Gastroesophageal sphincter (tissue), 4 donors: ENCODE results near the gene C11orf71. TPM values are rescaled to one million over a fixed set of nuclear protein-coding genes. Genes with fewer than 3 reads are reported as not detected.

Source experiments
- ATAC-seq: fragments of 150-250 bp; one replicate; pipeline ENCODE4 v1.9.1; 2016; ENCODE audit warnings: mild to moderate bottlenecking, moderate library complexity
- H3K27ac ChIP-seq, 4 donors: fragments of 200-600 bp; sonication (generic) in 3 of 4; 1 replicate in 3 of 4; 2 replicates in 1 of 4; pipeline ENCODE4 v1.5.1; 2016 to 2019
- H3K27me3 ChIP-seq: fragments of 200-600 bp; sonication (generic); one replicate; pipeline ENCODE4 v1.5.1; 2019
- H3K36me3 ChIP-seq, 2 donors: fragments of 200-600 bp; sonication (generic); one replicate each; pipeline ENCODE4 v1.5.1; 2019; ENCODE audit warnings: control low read depth in 1 of 2
- H3K4me1 ChIP-seq, 3 donors: fragments of 200-600 bp; sonication (generic); 1 replicate in 2 of 3; 2 replicates in 1 of 3; pipeline ENCODE4 v1.5.1; 2016 to 2019; ENCODE audit warnings: control low read depth in 2 of 3
- H3K4me3 ChIP-seq, 2 donors: fragments of 200-600 bp; sonication (generic); one replicate each; pipeline ENCODE4 v1.5.1; 2019; ENCODE audit warnings: mild to moderate bottlenecking in 1 of 2, moderate library complexity in 1 of 2
- H3K9me3 ChIP-seq, 3 donors: fragments of 200-600 bp; sonication (generic); one replicate each; pipeline ENCODE4 v1.5.1; 2017 to 2019; ENCODE audit warnings: control low read depth in 2 of 3
- EP300 ChIP-seq: sonication (generic); formaldehyde crosslinking; IDR thresholded peaks from one replicate; pipeline ENCODE4 v1.6.1; 2017; ENCODE audit warnings: antibody characterized with exemption, mild to moderate bottlenecking
- POLR2A ChIP-seq, 2 donors: fragments of 450-650 bp; IDR thresholded peaks; one replicate each; pipeline ENCODE4 v1.6.1; 2017; ENCODE audit warnings: antibody characterized with exemption in 2 of 2, mild to moderate bottlenecking in 2 of 2, moderate library complexity in 1 of 2
- POLR2AphosphoS5 ChIP-seq: sonication (generic); formaldehyde crosslinking; IDR thresholded peaks from one replicate; pipeline ENCODE4 v1.6.1; 2017; ENCODE audit warnings: antibody characterized with exemption
- WGBS, 2 donors: methylation state at CpG; one replicate each; pipeline ENCODE4 v1.1.5; 2018; ENCODE audit warnings: low coverage in 1 of 2; 5-methylcytosine and 5-hydroxymethylcytosine counted together
- total RNA-seq, 4 donors: library from RNA; depleted of rRNA; stranded (reverse); fragments of >200 nt; gene quantifications; one replicate each; pipeline ENCODE4 v1.1.0, GENCODE V29; 2016
- TF ChIP-seq, protein P1 (sequence below), 4 experiments: fragments of 200-600 bp in 2 of 4; fragments of 450-650 bp in 2 of 4; sonication (generic) in 1 of 4; IDR thresholded peaks; one replicate each; pipeline ENCODE4 v1.5.1; 2017 to 2019; ENCODE audit warnings: antibody characterized with exemption in 4 of 4, mild to moderate bottlenecking in 2 of 4, moderate library complexity in 2 of 4

The C11orf71 gene
- total RNA-seq, 4 donors from 2014 or later: 4.5 to 12.8 (median 5.3) TPM

DNA sequence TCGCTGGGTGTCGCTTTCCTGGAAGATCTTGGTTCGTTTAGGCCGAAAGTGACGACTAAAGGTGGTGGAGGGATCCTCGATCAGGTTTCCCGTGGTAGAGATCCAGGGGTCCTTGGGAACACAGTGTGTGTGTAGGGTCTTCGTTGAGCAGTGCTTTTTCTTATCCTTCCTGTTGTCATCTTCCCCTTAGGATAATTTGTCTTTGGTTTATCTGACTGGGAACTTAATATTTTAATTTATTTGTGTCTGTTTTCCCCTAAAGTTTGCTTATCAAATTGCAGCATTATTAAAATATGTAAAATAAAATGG lies 558 bp upstream of the C11orf71 start:
- Histone ChIP-seq H3K4me1 (peaks cover 6 to 66% (median 15%) of the 10 kb centered on the region in 3 donors), H3K4me3 (peak overlapping the region; percentile 54 to 75), H3K27me3 (no peaks in the 10 kb centered on the region), H3K9me3 (no peaks in the 10 kb centered on the region), H3K36me3 (peaks cover 0 to 4% of the 10 kb centered on the region in 2 donors), H3K27ac (peak overlapping the region; percentile 90 to 97 (median 96))
- TF ChIP-seq, protein P1, sequence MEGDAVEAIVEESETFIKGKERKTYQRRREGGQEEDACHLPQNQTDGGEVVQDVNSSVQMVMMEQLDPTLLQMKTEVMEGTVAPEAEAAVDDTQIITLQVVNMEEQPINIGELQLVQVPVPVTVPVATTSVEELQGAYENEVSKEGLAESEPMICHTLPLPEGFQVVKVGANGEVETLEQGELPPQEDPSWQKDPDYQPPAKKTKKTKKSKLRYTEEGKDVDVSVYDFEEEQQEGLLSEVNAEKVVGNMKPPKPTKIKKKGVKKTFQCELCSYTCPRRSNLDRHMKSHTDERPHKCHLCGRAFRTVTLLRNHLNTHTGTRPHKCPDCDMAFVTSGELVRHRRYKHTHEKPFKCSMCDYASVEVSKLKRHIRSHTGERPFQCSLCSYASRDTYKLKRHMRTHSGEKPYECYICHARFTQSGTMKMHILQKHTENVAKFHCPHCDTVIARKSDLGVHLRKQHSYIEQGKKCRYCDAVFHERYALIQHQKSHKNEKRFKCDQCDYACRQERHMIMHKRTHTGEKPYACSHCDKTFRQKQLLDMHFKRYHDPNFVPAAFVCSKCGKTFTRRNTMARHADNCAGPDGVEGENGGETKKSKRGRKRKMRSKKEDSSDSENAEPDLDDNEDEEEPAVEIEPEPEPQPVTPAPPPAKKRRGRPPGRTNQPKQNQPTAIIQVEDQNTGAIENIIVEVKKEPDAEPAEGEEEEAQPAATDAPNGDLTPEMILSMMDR (IDR thresholded peaks at IDR 0.05): no peak
- TF ChIP-seq POLR2AphosphoS5: no peak
- no peak for TF ChIP-seq POLR2A (IDR thresholded peaks at IDR 0.05)
- no peak for TF ChIP-seq EP300
- 0% methylated on average over 7 of the region's 8 CpGs; no CpG with 5 or more reads in 1 of the 2 donors for WGBS, 2 donors
- ATAC-seq: no peak

DNA sequence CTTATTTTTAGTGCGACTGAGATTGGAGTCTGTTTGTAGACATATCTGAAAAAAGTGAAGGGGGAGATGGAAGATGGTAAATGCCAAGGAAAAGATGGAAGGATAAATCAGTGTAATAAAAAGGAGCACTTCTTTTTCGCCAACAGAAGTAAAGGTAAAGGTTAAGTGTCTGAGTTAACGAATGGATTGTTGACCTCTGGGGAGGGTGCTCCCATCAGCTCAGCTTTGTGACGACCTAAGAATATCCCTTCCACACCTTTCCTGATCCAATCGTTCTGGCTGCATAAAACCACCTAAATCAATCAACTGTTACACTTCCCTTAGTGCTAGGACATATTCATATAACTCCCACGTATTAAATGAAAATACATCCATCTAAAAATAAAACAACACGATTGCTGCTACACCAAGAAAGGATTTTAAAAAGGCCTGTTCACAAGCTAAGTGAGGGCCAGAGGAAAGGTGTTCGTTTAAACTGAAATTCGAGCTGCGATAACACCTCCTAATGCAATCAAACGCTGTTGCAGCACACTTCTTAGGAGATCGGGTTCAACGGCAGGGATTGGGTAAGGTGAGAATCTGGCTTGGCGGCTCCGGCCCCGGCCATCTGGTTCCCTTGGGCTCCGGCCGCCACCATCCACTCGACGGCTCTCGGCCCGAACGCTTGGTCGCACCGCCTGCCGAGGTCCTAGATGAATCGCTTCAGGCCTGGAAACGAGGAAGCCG lies 658 bp downstream of the C11orf71 start:
- TF ChIP-seq EP300: no peak
- TF ChIP-seq, protein P1 (IDR thresholded peaks at IDR 0.05): no peak
- TF ChIP-seq POLR2A (IDR thresholded peaks at IDR 0.05): no peak
- TF ChIP-seq POLR2AphosphoS5: no peak
- H3K36me3 ChIP-seq: no peaks in the 10 kb centered on the region
- no peaks in the 10 kb centered on the region for H3K9me3 ChIP-seq
- peak overlapping the region; percentile 90 to 97 (median 96) for H3K27ac ChIP-seq
- ATAC-seq: peak; percentile 57
- no peaks in the 10 kb centered on the region for H3K27me3 ChIP-seq
- H3K4me1 ChIP-seq: peaks cover 6 to 54% (median 8%) of the 10 kb centered on the region in 3 donors
- H3K4me3 ChIP-seq: peak overlapping the region; percentile 54 to 75
- 0 to 6% methylated on average over 6 to 14 of the region's 29 CpGs for WGBS, 2 donors

DNA sequence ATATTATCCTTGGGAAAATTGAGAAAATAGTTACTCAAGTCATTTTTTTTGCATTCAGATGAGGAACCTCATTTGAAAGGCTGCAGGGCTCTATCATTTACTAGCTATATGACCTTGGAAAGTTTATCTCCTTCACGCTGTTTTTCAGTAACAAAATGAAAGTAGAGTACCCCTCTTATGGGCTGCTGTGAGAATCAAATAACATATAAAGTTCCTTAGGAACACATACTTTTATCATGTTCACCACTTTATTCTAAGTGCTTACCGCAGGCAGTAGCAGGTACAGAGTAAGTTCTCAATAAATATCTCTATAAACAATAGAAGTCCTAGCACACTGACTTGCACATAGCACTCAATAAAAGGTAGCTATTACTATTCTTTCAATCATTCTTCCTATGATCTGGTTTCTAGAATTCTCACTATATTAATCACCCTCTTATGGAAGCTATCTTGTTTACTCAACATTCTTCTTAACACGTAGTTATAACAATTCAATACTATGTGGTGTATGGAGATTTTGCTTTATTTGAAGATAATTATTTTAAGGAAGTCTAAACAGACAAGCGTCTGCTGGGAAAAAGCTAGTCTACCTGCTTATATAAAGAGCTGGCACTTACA lies 1.9 kb downstream of the C11orf71 start:
- Histone ChIP-seq H3K36me3 (no peaks in the 10 kb centered on the region), H3K4me3 (no peak overlapping the region), H3K27ac (peak overlapping the region in 3 of 4 donors; percentile 96 to 97 (median 97)), H3K27me3 (no peaks in the 10 kb centered on the region), H3K9me3 (no peaks in the 10 kb centered on the region), H3K4me1 (peaks cover 3 to 42% (median 4%) of the 10 kb centered on the region in 3 donors)
- no peak for ATAC-seq
- no peak for TF ChIP-seq POLR2AphosphoS5
- no peak for TF ChIP-seq POLR2A (IDR thresholded peaks at IDR 0.05)
- 44 to 54% methylated on average over 4 of the region's 4 CpGs for WGBS, 2 donors

DNA sequence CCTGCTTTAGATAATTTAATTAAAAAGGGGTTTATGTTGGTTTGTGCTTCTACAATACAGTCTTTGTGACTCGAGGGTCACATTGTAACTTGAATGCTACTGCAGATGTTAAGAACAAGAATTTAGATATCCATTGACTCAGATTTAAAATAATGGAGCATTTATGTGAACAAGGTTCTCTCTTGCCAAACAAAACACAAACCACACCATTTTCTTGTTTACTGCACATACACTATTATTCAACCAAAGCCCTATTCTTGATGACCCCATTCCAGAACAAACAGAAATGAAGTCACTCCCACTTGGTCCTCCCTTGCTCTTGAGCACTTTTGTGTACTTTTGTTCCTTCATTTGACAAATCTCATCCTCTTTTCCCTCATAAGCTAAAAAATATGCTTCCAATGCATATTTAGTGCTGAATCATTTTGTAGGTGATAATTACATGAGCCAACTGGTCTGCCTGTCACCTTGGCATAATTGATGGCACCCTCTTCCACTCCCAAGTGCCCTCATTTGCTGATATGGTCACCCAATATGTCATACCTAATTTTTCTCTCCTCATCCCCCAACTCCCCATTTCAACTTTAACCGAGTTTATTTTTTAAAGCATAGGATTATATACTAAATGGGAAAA lies 2.8 kb downstream of the C11orf71 start:
- Histone ChIP-seq H3K27me3 (no peaks in the 10 kb centered on the region), H3K36me3 (no peaks in the 10 kb centered on the region), H3K27ac (peak overlapping the region in 1 of 4 donors; percentile 9), H3K4me1 (peaks cover 3 to 32% (median 4%) of the 10 kb centered on the region in 3 donors), H3K4me3 (no peak overlapping the region), H3K9me3 (no peaks in the 10 kb centered on the region)
- TF ChIP-seq, protein P1 (IDR thresholded peaks at IDR 0.05): no peak
- no peak for TF ChIP-seq POLR2A (IDR thresholded peaks at IDR 0.05)
- TF ChIP-seq EP300: no peak
- TF ChIP-seq POLR2AphosphoS5: no peak
- 33 to 46% methylated on average over 2 of the region's 2 CpGs for WGBS, 2 donors
- no peak for ATAC-seq

DNA sequence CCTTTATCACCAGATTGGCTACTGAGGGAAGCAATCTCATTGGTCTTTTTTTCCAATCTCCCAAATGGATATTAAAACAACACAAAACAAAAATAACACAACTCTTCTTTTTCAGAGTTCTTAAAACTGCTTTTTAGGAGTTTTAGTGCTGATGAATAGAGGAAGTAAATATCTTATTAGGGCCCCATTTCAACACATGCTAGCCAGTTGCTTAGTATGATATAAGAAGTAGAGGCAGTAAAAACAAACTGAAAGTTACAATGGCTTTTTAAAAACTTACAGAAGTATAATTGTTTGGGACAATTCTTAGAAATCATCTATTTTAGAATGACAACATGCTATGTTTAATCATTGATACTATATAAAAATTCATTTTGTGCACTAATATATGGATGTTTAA lies 3.4 kb downstream of the C11orf71 start:
- H3K27ac ChIP-seq: no peak overlapping the region
- no peaks in the 10 kb centered on the region for H3K36me3 ChIP-seq
- H3K4me3 ChIP-seq: no peak overlapping the region
- ATAC-seq: no peak
- TF ChIP-seq, protein P1 (IDR thresholded peaks at IDR 0.05): no peak
- H3K9me3 ChIP-seq: no peaks in the 10 kb centered on the region
- peaks cover 3 to 27% (median 4%) of the 10 kb centered on the region in 3 donors for H3K4me1 ChIP-seq
- no peaks in the 10 kb centered on the region for H3K27me3 ChIP-seq
